SJSA1 (cell line): ENCODE results near the gene COL19A1. TPM values are rescaled to one million over a fixed set of nuclear protein-coding genes. Genes with fewer than 3 reads are reported as not detected.

Experiments used
- DNase-seq, 2 experiments: peaks; one replicate each; pipeline ENCODE4 v3.0.0-alpha.2; 2015 to 2020; ENCODE audit warnings: low spot score in 2 of 2, low read depth in 1 of 2
- H3K27ac ChIP-seq: fragments of 250-450 bp; sonication (Bioruptor Pico); 2 replicates; pipeline ENCODE4 v1.5.1; 2020; ENCODE audit warnings: mild to moderate bottlenecking, moderate library complexity
- H3K27me3 ChIP-seq: fragments of 250-450 bp; sonication (Bioruptor Pico); replicated peaks from 2 replicates; pipeline ENCODE4 v1.5.1; 2020; ENCODE audit warnings: mild to moderate bottlenecking, moderate library complexity
- H3K36me3 ChIP-seq: fragments of 250-450 bp; sonication (Bioruptor Pico); 2 replicates; pipeline ENCODE4 v1.5.1; 2020; ENCODE audit warnings: mild to moderate bottlenecking
- H3K4me1 ChIP-seq: fragments of 250-450 bp; sonication (Bioruptor Pico); replicated peaks from 2 replicates; pipeline ENCODE4 v1.6.1; 2021; ENCODE audit warnings: mild to moderate bottlenecking
- H3K4me3 ChIP-seq: fragments of 250-450 bp; sonication (Bioruptor Pico); 2 replicates; pipeline ENCODE4 v1.5.1; 2020; ENCODE audit warnings: mild to moderate bottlenecking
- H3K9me3 ChIP-seq: fragments of 250-450 bp; sonication (Bioruptor Pico); replicated peaks from 2 replicates; pipeline ENCODE4 v1.5.1; 2020; ENCODE audit warnings: mild to moderate bottlenecking
- total RNA-seq: library from RNA; depleted of rRNA; stranded (reverse); fragments of >200 nt; shearing (Covaris generic); gene quantifications from 2 replicates; pipeline ENCODE4 v1.2.3, GENCODE V29; 2014

The COL19A1 gene
- total RNA-seq, 1 experiment from 2014 or later, result not detected

DNA sequence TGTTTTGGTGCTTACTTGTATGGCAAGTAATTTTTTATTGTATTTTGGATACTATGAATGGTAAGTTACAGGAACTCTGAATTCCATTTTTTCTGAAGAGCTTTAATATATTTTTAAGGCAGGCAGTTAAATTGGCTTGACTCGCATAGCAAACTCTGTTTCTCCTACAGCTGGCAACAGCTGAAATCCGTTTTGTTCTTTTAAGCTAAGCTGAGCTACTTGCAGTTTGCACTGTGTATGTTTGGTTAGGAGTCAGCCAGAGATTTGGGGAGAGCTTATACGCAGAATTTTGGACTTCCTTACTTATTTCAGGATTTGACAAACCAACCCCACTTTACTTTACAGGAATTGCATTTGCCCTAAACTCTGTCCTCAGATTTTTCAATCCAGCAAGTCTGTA is 179.1 kb downstream of the COL19A1 start:
- no peak for DNase-seq
- Histone ChIP-seq H3K27ac (no peak overlapping the region), H3K9me3 (no peaks in the 10 kb centered on the region), H3K4me1 (no peaks in the 10 kb centered on the region), H3K27me3 (no peaks in the 10 kb centered on the region), H3K4me3 (no peak overlapping the region), H3K36me3 (no peaks in the 10 kb centered on the region)

DNA sequence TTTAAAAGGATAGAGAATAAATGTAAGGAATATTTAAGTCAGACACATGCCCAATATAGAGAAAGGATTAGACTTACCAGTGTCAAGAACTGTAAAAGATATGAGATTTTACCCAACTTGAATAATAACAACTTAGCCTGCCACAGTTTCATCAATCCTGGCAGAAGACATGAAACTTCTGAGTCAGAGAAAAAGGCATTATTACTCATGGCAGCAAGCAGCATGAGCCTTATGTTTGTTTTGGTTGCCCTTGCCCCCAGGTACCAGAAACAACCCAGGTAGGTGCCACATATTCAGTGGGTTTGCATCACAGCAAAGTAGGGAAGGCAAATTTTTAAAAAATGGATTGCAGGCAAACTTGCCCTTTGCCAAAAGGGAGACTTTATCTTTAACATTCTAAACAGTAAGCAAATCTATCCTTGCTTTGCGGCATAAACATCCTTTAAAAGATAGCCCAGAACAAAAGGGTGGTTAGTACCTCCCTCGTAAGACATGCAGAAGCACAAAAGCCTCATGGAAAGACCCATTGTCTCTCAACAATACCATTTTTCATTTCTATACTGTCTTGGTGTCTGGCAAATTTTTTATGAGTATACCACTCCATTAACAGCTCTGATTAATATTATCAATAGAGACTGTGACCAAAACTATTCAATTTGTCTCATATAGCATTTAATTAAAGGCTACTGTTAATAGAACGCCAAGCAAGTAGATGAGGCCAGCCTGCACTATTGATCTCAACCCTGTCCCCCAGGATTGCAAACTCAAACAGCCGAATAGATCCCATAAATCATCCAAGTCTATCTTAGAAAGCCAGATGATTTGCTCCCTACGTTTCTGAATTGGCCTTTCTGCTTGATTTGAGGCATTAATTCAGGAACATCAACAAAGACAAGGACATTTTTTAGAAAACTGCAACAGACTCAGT is 185.1 kb downstream of the COL19A1 start:
- no peak overlapping the region for H3K4me3 ChIP-seq
- H3K27me3 ChIP-seq, result no peaks in the 10 kb centered on the region
- H3K9me3 ChIP-seq, result no peaks in the 10 kb centered on the region
- H3K4me1 ChIP-seq, result no peaks in the 10 kb centered on the region
- no peak for DNase-seq
- no peak overlapping the region for H3K27ac ChIP-seq
- no peaks in the 10 kb centered on the region for H3K36me3 ChIP-seq

DNA sequence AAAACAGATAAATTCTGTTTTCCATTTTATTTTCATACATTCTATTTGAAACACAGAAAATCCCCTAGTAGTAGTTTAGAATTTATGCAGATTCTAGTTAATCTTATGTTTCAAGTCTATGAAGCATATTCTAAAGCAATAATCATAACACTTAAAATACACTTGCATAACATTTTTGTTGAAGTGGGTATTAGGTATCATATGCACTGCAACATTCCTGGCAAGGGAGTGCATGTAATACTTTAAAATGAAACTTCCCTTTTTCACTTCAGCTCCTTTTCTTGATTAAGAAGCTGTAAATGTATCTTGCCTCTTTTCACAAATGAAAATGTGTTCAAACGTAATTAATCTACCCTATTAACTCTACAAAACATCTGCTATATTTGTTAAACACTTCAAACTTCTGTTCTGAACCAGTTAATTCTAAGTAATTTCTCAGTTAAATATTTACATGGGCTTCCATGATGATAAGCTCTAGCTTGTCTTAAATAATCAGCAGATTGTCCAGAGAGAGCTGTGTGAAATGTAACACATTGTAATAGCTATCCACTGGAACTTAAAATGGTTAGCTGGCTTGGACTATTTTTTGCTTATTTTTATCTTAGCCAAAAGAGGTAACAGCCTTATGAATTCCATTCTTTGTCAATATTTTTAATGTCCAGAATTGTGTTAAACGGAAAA is 192.8 kb downstream of the COL19A1 start:
- no peak overlapping the region for H3K27ac ChIP-seq
- H3K4me3 ChIP-seq, result no peak overlapping the region
- DNase-seq, result no peak
- H3K4me1 ChIP-seq, result no peaks in the 10 kb centered on the region
- H3K27me3 ChIP-seq, result no peaks in the 10 kb centered on the region
- no peaks in the 10 kb centered on the region for H3K9me3 ChIP-seq
- no peaks in the 10 kb centered on the region for H3K36me3 ChIP-seq

DNA sequence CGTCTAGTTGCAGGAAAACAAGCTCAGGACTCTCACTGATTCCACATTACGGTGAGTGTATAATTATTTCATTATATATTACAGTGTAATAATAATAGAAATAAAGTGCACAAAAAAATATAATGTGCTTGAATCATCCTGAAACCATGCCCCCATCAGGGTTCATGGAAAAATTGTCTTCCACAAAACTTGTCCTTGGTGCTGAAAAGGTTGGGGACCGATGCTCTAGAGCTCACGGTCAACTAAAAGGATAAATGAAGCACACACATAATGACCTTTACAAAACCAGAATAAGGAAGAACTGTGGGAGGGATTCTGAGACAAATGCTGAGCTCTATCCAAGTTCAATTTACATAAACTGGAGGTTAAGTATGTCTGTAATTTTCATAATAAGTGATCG is 194.3 kb downstream of the COL19A1 start:
- Histone ChIP-seq H3K4me3 (no peak overlapping the region), H3K36me3 (no peaks in the 10 kb centered on the region), H3K27me3 (no peaks in the 10 kb centered on the region), H3K9me3 (no peaks in the 10 kb centered on the region), H3K27ac (no peak overlapping the region), H3K4me1 (no peaks in the 10 kb centered on the region)
- no peak for DNase-seq

DNA sequence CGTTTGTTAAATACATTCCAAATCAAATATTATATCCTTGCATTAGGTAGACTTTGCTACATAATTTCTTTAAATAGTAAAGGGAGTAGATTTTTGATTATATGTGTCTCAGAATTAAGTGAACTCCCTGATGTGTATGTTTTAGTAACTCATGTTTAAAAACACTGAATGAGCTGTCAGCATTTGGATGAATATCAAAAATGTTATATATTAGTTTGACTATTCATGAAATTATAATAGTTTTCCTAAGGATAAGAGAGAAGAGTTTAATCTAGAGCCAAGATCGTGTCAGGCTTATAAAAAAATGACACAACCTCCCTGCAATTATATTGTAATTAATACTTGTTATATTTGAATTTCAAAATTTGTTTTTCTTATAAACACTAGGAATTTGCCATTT is 195.2 kb downstream of the COL19A1 start:
- Histone ChIP-seq H3K36me3 (no peaks in the 10 kb centered on the region), H3K27ac (no peak overlapping the region), H3K9me3 (no peaks in the 10 kb centered on the region), H3K4me3 (no peak overlapping the region), H3K4me1 (no peaks in the 10 kb centered on the region), H3K27me3 (no peaks in the 10 kb centered on the region)
- DNase-seq, result no peak

DNA sequence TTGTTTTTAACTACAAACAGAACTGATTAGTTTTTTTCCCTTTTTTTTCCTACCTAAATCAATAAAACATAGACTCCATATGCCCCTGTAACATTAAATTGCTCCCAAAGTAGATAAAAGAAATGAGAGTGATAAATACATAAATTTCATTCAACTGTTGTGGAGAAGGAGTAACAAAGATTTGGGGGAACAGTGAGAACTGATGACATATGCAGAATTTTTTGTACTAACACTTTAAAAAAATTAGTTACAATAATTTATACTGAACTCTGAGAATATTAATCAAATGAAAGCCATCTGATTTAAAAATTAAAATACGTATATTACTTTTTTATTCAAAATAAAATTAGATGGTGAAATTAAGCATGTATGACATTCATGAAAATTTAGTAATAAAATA is 195.7 kb downstream of the COL19A1 start:
- Histone ChIP-seq H3K4me1 (no peaks in the 10 kb centered on the region), H3K4me3 (no peak overlapping the region), H3K27me3 (no peaks in the 10 kb centered on the region), H3K9me3 (no peaks in the 10 kb centered on the region), H3K27ac (no peak overlapping the region), H3K36me3 (no peaks in the 10 kb centered on the region)
- no peak for DNase-seq

DNA sequence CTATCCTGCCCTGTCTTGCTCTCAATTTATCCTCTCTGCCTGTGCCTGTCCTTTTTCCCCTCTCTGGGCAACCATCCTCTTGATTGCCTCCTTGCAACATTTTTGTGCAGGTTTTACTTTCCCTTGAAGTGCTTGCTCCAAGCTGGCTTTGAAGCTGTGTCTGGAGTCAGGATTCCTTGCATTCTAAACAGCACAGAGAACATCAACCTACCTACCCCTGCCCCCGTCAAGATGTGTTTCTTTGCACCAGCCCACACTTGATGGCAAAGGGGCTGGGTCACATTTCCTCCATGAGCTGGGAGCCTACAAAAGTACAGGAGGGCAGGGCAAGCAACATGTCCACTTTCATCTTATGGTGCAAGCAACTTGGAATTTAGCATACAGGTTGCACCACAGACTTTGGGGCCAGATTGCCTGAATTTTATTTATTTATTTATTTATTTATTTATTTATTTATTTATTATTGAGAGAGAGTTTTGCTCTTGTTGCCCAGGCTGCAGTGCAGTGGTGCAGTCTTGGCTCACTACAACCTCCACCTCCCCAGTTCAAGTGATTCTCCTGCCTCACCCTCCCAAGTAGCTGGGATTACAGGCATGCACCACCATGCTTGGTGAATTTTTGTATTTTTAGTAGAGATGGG is 206.3 kb downstream of the COL19A1 start:
- Histone ChIP-seq H3K27ac (no peak overlapping the region), H3K9me3 (no peaks in the 10 kb centered on the region), H3K4me1 (no peaks in the 10 kb centered on the region), H3K36me3 (no peaks in the 10 kb centered on the region), H3K4me3 (no peak overlapping the region), H3K27me3 (no peaks in the 10 kb centered on the region)
- DNase-seq, result no peak

DNA sequence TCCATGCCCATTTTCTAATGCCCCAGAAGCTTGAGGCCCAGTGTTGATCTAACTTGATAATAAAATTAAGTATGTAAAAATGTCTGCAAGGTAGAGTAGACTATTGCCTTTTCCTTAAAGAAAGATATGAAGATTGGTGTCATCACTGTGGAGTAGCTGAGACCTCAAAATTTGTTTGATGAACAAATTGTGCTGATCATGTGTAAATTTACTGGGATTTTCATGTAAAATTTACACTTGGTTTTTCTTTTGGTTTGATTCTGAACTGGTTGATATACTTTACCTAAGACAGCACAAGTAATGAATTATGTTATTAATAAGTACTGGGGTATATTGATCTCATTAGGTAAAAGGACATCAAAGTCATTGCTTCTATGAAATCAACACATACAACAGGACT is 207.3 kb downstream of the COL19A1 start:
- no peak overlapping the region for H3K4me3 ChIP-seq
- no peak overlapping the region for H3K27ac ChIP-seq
- H3K27me3 ChIP-seq, result no peaks in the 10 kb centered on the region

DNA sequence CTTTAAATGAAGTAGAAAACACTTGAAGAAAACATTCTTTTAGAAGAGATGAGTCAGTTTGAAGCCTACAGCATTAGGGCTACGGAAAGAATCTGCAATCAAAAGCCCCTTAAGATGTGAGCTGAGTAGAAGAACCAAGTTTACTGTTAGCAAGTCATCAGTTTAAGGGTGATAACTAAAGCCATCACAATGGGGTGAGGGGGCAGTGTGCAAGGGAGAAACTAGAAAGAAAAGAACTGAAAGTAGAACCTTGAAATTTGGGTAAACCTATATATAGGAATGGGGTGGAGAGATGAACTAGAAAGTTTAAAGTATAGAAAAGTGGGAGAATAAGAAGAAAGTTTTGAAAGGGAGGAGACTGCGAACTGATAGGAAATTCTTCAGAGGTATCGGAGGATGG is 212.9 kb downstream of the COL19A1 start:
- Histone ChIP-seq H3K27me3 (no peaks in the 10 kb centered on the region), H3K4me1 (no peaks in the 10 kb centered on the region), H3K4me3 (no peak overlapping the region), H3K27ac (no peak overlapping the region), H3K36me3 (no peaks in the 10 kb centered on the region), H3K9me3 (no peaks in the 10 kb centered on the region)
- no peak for DNase-seq

More for the DNA sequence above, 207.3 kb downstream of the COL19A1 start:
- Histone ChIP-seq H3K4me1 (no peaks in the 10 kb centered on the region), H3K36me3 (no peaks in the 10 kb centered on the region), H3K9me3 (no peaks in the 10 kb centered on the region)
- DNase-seq, result no peak

DNA sequence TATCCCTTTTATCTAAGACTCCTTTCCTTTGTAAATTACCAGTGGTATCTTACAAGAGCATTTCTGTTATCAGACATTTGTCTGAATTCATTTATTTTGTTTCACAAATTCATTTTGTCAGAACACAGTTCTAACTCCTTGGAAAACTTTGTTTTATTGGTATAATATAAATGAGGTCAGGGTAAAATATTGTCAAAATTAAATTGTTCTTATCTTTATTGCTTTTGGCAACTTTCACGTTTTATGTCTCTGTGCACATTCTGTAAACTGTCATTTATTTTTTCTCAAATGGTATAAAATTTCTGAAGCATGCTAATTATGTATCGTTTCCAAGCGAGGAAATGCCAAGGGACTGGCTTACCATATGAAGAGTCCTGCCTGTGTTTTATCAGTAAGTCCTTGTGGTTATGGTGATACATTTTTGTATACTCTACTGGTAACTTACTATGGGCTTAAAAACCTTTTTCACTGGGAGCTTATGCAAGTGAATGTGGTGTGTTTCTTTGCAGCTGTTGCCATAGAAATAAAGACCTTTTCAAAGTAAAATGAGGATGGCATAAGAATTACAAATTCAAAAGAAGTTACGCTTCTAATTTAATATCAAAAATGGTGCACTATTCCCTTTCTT is 214.2 kb downstream of the COL19A1 start:
- H3K4me3 ChIP-seq, result no peak overlapping the region
- no peaks in the 10 kb centered on the region for H3K36me3 ChIP-seq
- H3K27me3 ChIP-seq, result no peaks in the 10 kb centered on the region
- H3K9me3 ChIP-seq, result no peaks in the 10 kb centered on the region
- H3K4me1 ChIP-seq, result no peaks in the 10 kb centered on the region
- no peak for DNase-seq
- no peak overlapping the region for H3K27ac ChIP-seq

DNA sequence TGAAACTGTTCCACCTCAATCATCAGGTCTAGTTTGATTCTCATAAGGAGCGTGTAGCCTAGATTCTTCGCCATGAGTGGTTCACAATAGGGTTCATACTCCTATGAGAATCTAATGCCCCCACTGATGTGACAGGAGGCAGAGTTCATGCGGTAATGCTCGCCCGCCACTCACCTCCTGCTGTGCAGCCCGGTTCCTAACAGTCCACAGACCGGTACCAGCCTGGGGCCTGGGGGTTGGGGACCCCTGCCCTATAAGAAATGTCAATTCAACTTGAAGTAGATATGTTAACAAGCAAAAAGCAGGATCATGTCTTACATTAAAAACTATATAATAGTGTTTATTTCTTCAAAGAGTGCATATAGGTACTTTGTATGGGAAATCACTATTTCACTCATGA is 216.5 kb downstream of the COL19A1 start:
- Histone ChIP-seq H3K4me1 (no peaks in the 10 kb centered on the region), H3K9me3 (no peaks in the 10 kb centered on the region), H3K27ac (no peak overlapping the region), H3K4me3 (no peak overlapping the region), H3K27me3 (no peaks in the 10 kb centered on the region), H3K36me3 (no peaks in the 10 kb centered on the region)
- DNase-seq, result no peak

DNA sequence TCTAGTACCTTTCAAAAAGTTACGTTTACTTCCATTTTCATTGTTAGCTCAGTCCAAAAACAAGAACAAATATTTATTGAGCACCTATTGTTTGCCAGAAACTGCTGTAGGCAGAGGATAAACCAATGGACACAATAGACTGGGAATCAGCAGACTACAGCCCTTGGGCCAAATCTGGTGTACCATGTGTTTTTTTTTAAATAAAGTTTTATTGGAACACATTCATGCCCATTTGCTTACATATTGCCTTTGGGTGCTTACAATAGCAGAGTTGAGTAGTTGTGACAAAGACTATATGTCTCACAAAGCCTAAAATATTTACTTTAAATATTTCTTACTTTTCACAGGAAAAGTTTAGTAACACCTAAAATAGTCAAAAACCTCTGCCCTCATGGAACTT is 220.4 kb downstream of the COL19A1 start:
- no peak overlapping the region for H3K27ac ChIP-seq
- H3K4me1 ChIP-seq, result no peaks in the 10 kb centered on the region
- no peak overlapping the region for H3K4me3 ChIP-seq
- H3K36me3 ChIP-seq, result no peaks in the 10 kb centered on the region
- H3K27me3 ChIP-seq, result no peaks in the 10 kb centered on the region
- H3K9me3 ChIP-seq, result no peaks in the 10 kb centered on the region
- no peak for DNase-seq

DNA sequence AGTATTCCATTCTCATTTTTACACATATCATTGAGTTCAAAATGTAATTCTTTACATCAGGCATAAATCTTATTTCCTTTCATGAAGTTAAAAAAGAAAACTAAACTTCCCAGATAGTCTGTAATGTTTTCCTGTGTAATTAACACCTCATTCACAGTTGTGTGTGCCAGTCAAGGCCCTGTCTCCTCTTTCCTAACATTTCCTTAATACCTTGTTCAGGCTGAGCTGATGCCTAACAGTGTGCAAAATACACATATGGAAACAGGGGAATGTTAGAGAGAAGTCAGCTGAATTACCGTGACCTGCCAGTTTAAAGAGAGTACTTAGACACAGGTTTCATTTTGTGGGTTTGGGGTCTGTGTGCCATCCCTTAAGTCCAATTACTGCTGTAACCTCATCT is 227.8 kb downstream of the COL19A1 start:
- DNase-seq, result no peak

DNA sequence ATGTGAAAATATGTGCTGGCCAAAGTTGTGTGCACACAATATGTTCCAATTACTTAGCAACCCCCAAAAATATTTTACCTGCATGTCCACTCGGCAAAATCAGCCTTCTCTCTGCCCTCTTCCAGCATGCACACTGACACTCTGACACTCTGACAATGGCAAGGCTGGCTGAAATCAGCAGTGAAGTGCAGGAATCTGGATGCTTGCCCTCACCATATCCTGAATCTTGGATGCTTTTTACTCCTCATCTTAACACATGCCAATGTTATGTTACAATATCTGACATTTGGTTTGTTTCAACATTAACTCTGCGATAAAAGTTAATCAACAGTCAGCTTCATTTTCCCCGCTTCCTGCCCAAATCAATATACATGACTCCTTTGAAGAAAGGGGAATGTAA is 233.4 kb downstream of the COL19A1 start:
- H3K27me3 ChIP-seq, result no peaks in the 10 kb centered on the region
- no peaks in the 10 kb centered on the region for H3K9me3 ChIP-seq

More for the DNA sequence above, 227.8 kb downstream of the COL19A1 start:
- Histone ChIP-seq H3K9me3 (no peaks in the 10 kb centered on the region), H3K27me3 (no peaks in the 10 kb centered on the region), H3K36me3 (no peaks in the 10 kb centered on the region), H3K4me1 (no peaks in the 10 kb centered on the region), H3K27ac (no peak overlapping the region), H3K4me3 (no peak overlapping the region)

More for the DNA sequence above, 233.4 kb downstream of the COL19A1 start:
- no peak overlapping the region for H3K27ac ChIP-seq
- H3K4me3 ChIP-seq, result no peak overlapping the region
- no peak for DNase-seq
- no peaks in the 10 kb centered on the region for H3K36me3 ChIP-seq
- no peaks in the 10 kb centered on the region for H3K4me1 ChIP-seq
